ENCODE measurements around the gene CFAP90. TPM values are rescaled to one million over a fixed set of nuclear protein-coding genes. Genes with fewer than 3 reads are reported as not detected.
A peak's percentile ranks its signal among the peaks of the same experiment; 100 is the strongest.

CFAP90 gene
- total RNA-seq, 1 experiment from 2014 or later = not detected

- no peak overlapping the region for H3K4me2 ChIP-seq
- no peaks in the 10 kb centered on the region for H3K4me1 ChIP-seq (replicated peaks; ENCODE audit: insufficient read depth)
- BruUV-seq (replicated peaks) = no TSS peak
- H3K27ac ChIP-seq = no peak overlapping the region
- H3F3A ChIP-seq (ENCODE audit: insufficient read depth, low read depth) = no peaks in the 10 kb centered on the region
- no peaks in the 10 kb centered on the region for H3K9me2 ChIP-seq (ENCODE audit: insufficient read depth)
- H4K20me1 ChIP-seq (ENCODE audit: insufficient read depth) = no peaks in the 10 kb centered on the region
- intact Hi-C loops (cut with micrococcal nuclease; ENCODE audit: unreplicated experiment) = no loop called here
- ChIA-PET POLR2A (ENCODE audit: unreplicated experiment) (no interaction called here), CTCF (no interaction called here)
- DNase-seq = no peak
- H2AFZ ChIP-seq = no peak overlapping the region
- H3K27me3 ChIP-seq (ENCODE audit: insufficient read depth, low read depth) = peaks cover 98% of the 10 kb centered on the region
- H3K4me3 ChIP-seq = no peak overlapping the region
- no peaks in the 10 kb centered on the region for H3K79me2 ChIP-seq (ENCODE audit: low read depth)
- TF ChIP-seq CTCF (conservative IDR thresholded peaks at IDR 0.05) = no peak
- no peak for TF ChIP-seq EZH2 (IDR thresholded peaks at IDR 0.05; ENCODE audit: low read depth)
- H3K9me3 ChIP-seq (ENCODE audit: insufficient read depth, low read depth) = no peaks in the 10 kb centered on the region
- no peaks in the 10 kb centered on the region for H3K36me3 ChIP-seq (ENCODE audit: low read depth)
Measured at GRCh38 chr5:7822449-7822848, 28.5 kb downstream of the CFAP90 start.

DNA sequence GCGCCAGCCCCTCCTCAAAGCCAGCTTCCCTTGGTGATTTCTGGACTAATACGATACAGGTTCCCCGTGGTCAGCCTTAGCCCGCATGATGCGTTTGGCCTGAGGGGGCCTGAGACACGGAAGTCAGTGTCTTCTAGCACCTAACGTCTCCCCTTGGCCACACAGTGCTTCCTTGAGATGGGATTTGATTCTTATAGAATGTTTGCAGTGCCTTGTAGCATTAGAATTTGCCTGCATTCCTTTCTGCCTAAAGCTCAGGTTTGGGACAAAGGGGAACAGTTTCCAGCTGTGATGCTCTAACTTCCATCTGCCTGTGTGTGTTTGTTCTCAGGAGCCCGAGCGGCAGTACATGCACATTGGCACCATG, 34.4 kb downstream of the CFAP90 start:
- H3K9me3 ChIP-seq (ENCODE audit: insufficient read depth, low read depth) = no peaks in the 10 kb centered on the region
- DNase-seq = no peak
- TF ChIP-seq EZH2 (IDR thresholded peaks at IDR 0.05; ENCODE audit: low read depth) = no peak
- TF ChIP-seq CTCF (conservative IDR thresholded peaks at IDR 0.05) = peak; percentile 54; the same call in 1 of the 2 replicates
- H3K27ac ChIP-seq = no peak overlapping the region
- 0 out of 2 replicates have a peak, but pooled peaks cover 3% of the 10 kb centered on the region for H4K20me1 ChIP-seq (ENCODE audit: insufficient read depth)
- H3K9me2 ChIP-seq (ENCODE audit: insufficient read depth) = no peaks in the 10 kb centered on the region; the same call in 1 of the 2 replicates
- H3K4me2 ChIP-seq = no peak overlapping the region
- CTCF ChIA-PET = interaction anchor here (0.7 kb wide), 1 partner anchor 365 kb away, joined by 3 read pairs; no protein-coding TSS in a partner anchor
- no peak overlapping the region for H2AFZ ChIP-seq
- no peaks in the 10 kb centered on the region for H3K36me3 ChIP-seq (ENCODE audit: low read depth)
- BruUV-seq (replicated peaks) = no TSS peak
- no peaks in the 10 kb centered on the region for H3K79me2 ChIP-seq (ENCODE audit: low read depth)
- peaks cover 96% of the 10 kb centered on the region for H3K27me3 ChIP-seq (ENCODE audit: insufficient read depth, low read depth)
- H3K4me1 ChIP-seq (replicated peaks; ENCODE audit: insufficient read depth) = no peaks in the 10 kb centered on the region
- intact Hi-C loops (cut with micrococcal nuclease; ENCODE audit: unreplicated experiment) = loop anchor here (1.0 to 2.0 kb wide), 2 partner anchors 555 to 1050 kb away; no protein-coding TSS in a partner anchor
- no peaks in the 10 kb centered on the region for H3F3A ChIP-seq (ENCODE audit: insufficient read depth, low read depth)
- no peak overlapping the region for H3K4me3 ChIP-seq
- POLR2A ChIA-PET (ENCODE audit: unreplicated experiment) = no interaction called here

DNA sequence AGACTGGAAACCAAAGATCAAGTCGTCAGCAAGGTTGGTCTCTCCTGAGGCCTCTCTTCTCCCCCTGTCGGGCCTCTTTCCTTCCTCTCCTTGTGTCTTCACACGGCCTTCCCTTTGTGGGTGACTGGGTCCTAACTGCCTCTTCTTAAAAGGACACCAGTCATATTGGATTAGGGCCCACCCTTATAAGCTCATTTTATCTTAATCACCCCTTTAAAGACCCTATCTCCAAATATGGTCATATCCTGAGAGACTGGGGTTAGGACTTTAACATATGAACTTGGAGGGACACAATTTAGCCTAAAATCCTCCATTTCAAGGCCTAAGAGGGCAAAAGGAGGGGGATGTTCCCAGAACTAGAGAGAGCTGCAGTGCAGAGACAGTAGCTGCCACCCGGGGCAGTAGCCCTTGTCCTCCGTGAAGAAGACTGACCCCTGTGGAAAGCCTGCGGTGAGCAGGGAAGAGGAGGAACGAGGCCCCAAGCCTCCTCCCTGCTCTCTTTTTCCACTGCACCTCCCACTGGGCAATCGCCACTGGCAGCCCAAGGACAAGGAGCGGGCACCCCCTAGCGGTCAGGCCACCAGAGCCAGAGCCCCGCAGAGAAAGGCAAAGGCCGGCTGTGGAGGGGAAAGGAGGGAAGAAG, 34.9 kb downstream of the CFAP90 start:
- Histone ChIP-seq H3K36me3 (ENCODE audit: low read depth) (no peaks in the 10 kb centered on the region), H4K20me1 (ENCODE audit: insufficient read depth) (0 out of 2 replicates have a peak, but pooled peaks cover 3% of the 10 kb centered on the region), H3K4me1 (replicated peaks; ENCODE audit: insufficient read depth) (no peaks in the 10 kb centered on the region), H3K27me3 (ENCODE audit: insufficient read depth, low read depth) (peaks cover 96% of the 10 kb centered on the region), H3K27ac (no peak overlapping the region), H3F3A (ENCODE audit: insufficient read depth, low read depth) (no peaks in the 10 kb centered on the region), H3K4me2 (no peak overlapping the region), H3K79me2 (ENCODE audit: low read depth) (no peaks in the 10 kb centered on the region), H3K9me2 (ENCODE audit: insufficient read depth) (no peaks in the 10 kb centered on the region; the same call in 1 of the 2 replicates), H3K9me3 (ENCODE audit: insufficient read depth, low read depth) (no peaks in the 10 kb centered on the region), H3K4me3 (no peak overlapping the region), H2AFZ (no peak overlapping the region)
- peak in 1 of 2 experiments; percentile 77 for DNase-seq
- CTCF ChIA-PET = interaction anchor here (0.7 kb wide), 1 partner anchor 364 kb away, joined by 3 read pairs; no protein-coding TSS in a partner anchor
- no TSS peak for BruUV-seq (replicated peaks)
- intact Hi-C loops (cut with micrococcal nuclease; ENCODE audit: unreplicated experiment) = loop anchor here (1.0 to 2.0 kb wide), 2 partner anchors 555 to 1049 kb away; no protein-coding TSS in a partner anchor
- no peak for TF ChIP-seq EZH2 (IDR thresholded peaks at IDR 0.05; ENCODE audit: low read depth)
- TF ChIP-seq CTCF (conservative IDR thresholded peaks at IDR 0.05) = peak; percentile 92
- POLR2A ChIA-PET (ENCODE audit: unreplicated experiment) = no interaction called here
